A673 (cell line): ENCODE data around the gene APOBEC3A.

ENCODE experiments used
- EZH2 ChIP-seq: fragments of 200-600 bp; sonication (generic); IDR thresholded peaks from 2 replicates; pipeline ENCODE4 v1.6.1; 2017; ENCODE audit warnings: borderline replicate concordance, low read depth, mild to moderate bottlenecking, mixed read lengths, antibody characterized with exemption, low read length; ENCODE audit not compliant: poor library complexity, severe bottlenecking
- TF ChIP-seq, protein P1 (sequence below): fragments of 300-800, 200-600 bp; sonication (generic); conservative IDR thresholded peaks from 2 replicates; pipeline ENCODE4 v1.5.1; 2017; ENCODE audit warnings: low read depth, mild to moderate bottlenecking, antibody characterized with exemption, low read length, moderate library complexity, mixed read lengths

DNA sequence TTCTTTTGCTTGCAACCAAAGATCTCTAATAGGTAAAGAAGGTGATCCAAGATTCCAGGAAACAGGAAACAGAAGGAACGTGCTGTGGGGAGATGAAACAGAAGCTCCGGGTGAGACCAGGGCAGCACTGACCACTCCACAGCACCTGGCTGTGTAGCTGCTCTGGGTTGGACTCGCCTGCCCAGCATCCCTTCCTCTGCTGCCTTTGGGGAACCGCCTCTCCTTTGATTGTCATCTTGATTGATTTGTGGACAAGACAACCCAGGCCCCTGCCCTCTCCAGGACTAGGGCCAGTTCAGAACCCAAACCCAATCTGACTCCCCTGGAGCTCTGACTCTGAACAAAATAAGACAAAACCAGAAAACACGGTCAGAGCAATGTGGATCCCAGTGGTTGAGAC is 14.7 kb upstream of the APOBEC3A start:
- TF ChIP-seq, protein P1, sequence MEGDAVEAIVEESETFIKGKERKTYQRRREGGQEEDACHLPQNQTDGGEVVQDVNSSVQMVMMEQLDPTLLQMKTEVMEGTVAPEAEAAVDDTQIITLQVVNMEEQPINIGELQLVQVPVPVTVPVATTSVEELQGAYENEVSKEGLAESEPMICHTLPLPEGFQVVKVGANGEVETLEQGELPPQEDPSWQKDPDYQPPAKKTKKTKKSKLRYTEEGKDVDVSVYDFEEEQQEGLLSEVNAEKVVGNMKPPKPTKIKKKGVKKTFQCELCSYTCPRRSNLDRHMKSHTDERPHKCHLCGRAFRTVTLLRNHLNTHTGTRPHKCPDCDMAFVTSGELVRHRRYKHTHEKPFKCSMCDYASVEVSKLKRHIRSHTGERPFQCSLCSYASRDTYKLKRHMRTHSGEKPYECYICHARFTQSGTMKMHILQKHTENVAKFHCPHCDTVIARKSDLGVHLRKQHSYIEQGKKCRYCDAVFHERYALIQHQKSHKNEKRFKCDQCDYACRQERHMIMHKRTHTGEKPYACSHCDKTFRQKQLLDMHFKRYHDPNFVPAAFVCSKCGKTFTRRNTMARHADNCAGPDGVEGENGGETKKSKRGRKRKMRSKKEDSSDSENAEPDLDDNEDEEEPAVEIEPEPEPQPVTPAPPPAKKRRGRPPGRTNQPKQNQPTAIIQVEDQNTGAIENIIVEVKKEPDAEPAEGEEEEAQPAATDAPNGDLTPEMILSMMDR, result no peak
- no peak for TF ChIP-seq EZH2
